ENCODE data around the gene CDH11.

Gene CDH11

DNA sequence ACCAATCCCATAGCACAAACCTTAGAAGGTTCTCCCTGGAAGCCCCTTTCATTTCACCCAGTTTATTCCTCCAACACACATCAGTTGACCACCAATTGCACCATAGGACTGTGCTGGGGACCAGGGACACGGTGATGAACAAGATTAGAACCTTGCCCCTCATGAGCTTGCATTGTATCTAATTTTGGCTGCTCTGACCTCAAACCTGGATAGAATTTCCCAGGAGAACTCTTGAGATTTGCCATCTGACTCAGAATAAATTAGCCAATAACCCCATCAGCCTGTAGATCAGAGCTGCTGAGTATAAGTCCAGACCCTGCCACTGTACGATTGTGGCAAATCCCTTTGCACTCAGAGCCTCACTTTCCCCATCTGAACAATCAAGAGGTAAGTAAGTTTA, 52.1 kb downstream of the CDH11 start:
- no peak for DNase-seq (ENCODE audit: low read depth in 3 of 3)

DNA sequence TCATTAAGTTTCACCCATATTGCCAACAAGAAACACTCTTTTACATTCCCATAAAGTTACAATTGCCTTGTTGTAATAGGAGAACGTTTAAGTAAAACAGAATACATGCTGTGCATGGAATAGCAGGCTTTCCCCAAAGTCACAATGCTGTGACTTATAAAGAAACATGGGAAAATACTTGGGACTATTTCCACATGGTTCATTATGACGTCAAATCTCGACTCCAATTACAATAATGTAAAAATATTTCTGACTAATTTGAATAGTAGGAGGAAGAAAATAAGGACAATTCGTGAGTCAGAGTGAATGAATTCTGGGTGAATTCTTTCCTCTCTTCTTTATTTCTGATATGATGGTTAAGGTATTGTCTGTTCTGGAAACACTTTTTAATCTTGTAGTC, 52.8 kb downstream of the CDH11 start:
- no peak for DNase-seq (ENCODE audit: low read depth in 3 of 3)

DNA sequence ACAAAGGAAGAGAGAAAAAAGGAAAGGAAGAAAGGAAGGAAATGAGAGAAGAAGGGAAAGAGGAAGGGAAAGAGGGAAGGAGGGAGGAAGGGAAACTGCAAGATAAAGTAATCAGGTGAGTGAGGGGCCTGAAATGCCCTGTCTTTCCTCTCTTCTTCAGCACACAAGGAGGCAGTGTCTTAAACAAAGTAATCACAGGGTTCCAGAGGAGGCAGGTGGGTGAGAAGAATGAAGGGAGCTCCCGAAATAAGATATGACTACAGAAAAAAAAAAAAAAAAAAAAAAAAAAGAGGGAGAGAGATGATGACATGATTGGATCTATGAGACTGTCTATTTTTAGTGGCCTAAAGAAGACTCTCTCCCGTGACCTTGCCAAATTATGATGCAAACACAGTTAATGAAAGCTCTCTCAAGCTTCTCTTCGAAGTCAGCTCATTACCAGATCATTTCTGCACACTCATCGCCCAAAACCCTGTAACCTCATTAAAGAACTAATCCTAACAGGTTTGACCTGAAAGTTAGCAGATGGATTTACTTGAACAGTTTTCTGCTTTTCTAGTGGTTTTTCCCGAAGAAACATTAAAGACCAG, 53.6 kb downstream of the CDH11 start:
- DNase-seq (ENCODE audit: low read depth in 3 of 3) = no peak

DNA sequence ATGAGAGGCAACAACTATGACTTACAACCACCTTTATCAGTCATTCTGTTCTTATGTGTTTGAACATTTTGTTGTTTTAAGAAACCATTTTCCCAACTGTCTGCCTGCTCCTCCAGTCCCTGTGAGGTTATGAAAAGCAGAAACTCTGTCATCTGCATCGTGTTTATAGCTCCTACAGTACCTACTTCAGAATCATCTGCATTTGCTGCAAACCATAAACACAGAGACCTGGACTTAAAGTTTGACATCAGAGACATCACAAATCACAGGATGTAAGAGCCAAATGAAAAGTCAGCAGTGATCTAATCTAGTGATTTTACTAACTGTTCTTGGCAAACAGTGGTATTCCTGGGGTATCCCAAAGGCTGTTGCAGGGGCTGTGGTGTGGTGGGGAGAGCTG, 55.2 kb downstream of the CDH11 start:
- no peak for DNase-seq (ENCODE audit: low read depth in 3 of 3)

DNA sequence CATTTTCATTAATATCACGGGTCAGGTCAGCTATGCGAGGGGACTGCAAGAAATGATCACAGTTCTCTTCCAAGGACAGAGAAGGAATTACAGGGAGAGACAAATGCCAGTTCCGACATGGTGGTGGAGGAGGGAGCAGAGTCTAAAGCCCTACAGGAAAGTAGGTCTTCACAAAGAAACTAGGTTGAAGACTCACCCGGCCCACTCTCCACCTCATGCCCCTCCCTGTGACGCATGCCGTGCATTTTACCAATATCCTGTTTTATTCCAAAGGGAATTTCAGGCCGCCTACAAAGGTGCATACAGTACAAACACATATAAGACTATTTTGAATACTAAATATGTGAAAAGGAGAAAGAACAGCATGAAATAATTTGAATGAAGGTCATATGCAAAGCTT, 56.8 kb downstream of the CDH11 start:
- DNase-seq (ENCODE audit: low read depth in 3 of 3) = no peak

DNA sequence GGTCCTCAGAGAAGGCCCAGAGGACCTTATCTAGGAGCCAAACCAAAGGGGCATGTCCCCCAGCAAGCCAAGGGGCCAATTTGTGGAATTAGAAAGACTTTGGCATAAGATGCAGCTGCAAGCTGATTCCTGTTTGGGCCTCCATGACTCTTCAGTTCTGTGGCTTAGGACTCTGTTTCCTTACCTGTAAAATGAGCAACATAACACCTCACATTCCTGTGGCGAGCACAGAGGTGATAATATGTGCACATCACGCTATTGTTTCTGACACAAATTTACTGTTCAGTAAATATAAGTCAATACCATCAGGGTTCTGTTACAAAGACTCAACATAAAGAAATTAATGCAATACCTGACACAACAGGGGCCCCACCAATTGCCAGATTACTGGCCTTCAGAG, 57.7 kb downstream of the CDH11 start:
- DNase-seq (ENCODE audit: low read depth in 3 of 3) = no peak

DNA sequence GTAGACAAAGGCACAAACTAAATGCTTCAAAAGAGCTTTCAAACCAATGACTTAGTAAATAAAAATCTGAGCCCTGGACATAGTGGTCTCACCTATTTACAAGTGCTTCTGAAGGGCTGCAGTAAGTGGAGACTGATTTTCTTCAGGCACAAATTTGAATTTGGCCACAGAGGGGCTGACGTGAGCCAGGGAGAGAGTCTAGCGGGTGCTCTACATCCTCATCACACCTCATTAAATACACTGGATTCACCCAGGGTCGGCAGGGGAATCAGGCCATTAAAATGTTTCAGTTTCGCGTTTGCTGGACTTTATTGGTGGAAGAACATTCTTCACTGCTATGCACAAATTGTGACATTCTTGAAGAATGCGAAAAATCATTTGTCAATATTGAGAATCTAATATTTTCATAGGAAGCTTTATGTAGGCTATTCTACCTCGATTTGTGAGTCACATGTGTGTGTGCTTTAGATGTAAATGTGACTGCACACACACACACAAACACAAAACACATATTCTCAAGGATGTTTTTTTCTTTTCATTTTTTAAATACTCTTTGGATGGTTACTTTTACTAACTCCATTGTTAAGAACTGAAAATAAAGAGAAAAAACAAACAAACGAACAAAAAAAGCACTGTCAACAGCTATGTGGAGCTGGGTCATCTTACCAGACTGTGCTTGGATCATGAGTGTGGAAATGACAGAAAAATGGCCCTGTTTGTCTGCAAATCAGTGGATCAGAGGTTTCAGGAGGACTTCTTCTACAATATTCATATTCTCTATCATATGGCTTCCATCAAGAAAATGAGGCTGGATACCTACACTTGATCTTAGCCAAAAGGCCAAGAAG, 58.9 kb downstream of the CDH11 start:
- DNase-seq (ENCODE audit: low read depth in 3 of 3) = no peak

DNA sequence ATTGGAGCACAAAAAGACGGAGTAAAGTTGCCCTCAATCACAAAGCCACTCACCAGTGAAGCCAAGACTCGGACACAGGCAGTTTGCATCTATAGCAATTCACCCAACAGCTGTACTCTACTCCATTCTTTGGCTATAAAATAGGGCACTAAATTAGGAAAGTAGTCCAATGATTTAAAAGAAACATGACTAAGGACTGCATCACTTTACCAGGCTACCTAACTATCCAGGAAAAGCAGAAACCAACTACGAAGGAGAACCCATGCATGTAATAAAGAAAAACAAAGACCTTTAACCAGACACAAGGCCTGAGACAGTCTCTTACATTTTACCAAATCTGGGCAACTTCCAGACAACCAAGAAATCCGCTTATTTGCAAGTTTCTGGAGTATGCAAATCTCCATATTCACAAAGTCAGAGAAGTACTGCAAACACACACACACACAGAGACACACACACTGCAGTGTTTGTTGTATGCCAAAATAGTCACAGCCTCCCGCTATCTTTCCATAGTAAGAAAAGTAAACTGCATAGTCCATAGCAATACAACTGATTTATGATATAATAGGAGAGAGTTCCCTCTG, 59.8 kb downstream of the CDH11 start:
- no peak for DNase-seq (ENCODE audit: low read depth in 3 of 3)

DNA sequence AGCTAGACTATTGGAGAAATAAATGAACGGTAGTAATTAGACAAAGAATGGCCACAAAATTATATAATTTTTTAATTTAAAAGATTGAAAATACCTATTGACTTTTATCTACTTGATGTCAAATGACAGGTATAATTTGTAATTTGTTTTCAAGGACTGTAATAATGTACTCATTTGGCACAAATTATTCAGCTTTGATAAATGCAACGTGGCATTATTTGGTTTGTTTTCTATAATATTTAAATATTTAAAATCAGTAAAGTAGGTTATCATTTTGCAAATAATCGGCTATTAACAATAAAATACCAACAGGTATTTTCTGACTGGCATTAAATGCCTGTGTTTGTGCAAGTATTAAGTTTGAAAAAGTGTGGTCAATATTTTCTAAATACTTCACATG, 60.6 kb downstream of the CDH11 start:
- DNase-seq (ENCODE audit: low read depth in 3 of 3) = no peak

DNA sequence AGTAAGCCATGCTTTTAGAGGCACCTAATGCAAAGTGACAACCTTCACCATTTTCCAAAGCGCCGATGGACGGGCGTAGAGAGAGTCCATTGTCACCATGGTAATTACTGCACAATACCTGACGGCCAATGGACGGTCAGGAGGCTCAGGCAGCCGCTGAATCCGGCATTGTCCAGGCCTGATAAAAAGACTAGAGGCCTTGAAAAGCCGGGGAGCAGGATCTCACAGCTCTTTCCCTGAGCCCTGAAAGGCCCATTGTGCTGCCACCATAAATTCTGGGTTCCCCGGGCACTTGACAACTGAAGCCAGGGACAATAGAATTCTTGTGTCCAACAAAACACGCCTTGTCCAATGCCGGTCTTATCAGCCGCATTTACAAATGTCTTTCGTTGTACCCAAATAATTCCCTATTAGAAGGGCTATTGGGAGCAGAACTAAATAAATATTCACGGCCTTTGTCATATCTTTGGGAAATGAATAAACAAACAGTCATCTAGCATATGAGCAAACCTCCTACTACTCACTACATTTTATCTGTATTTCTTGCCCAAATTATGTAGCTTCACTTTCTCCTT, 62.4 kb downstream of the CDH11 start:
- no peak for DNase-seq (ENCODE audit: low read depth in 3 of 3)

DNA sequence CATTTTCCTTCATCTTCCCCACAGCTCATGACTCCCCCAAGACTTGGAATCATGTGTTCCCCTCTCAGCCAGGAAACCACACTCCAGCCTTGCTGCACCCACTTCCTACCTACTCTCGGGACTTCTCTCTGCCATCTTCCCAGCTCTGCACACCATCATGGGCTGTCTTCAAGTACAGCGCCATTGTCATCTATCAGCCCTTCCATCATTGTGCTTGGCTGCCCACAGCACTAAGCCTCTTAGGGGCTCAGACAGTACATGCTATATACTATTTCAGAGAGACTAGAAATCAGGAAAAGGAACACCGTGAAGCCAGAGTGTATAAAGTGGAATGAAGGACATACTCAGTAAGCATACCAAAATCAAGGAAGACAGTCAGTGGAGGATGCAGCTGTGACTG, 64.7 kb downstream of the CDH11 start:
- DNase-seq (ENCODE audit: low read depth in 3 of 3) = no peak

DNA sequence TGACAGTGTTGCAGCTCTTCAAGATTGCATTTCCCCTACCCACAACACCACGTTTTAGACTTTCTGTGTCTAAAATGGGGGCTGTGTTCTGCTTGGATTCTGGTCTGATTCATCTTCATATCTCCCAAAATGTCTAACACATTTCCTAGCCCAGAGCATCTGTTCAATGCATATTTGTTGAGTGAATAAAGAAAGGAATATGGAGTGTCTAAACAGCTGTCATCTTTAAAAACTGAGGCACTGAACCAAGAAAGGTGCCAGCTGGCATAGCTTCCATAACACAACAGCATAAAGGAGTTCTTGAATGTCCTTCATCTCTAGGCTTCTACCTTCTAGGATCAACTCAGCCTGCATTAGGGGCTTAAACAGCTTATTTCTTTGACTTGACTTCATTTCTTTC, 67.4 kb downstream of the CDH11 start:
- no peak for DNase-seq (ENCODE audit: low read depth in 3 of 3)

DNA sequence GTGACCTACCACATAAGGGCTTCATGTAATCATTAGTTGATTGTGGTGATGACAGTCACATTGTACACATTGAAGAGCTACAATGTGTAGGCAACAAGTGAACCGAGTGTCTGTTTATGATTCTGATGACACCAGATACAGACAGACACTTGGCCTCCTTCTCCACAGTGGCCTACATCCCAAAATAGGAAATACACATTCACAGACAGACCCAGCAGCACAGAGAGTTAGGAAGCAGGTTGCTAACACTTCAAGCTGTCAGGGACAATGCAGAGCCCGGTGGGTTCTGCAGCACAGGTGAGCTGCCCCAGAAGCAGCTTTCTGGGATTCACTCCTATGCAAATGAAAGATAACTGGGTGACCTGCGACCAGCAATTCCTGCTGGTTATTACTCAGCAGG, 72.2 kb downstream of the CDH11 start:
- DNase-seq (ENCODE audit: low read depth in 3 of 3) = no peak

DNA sequence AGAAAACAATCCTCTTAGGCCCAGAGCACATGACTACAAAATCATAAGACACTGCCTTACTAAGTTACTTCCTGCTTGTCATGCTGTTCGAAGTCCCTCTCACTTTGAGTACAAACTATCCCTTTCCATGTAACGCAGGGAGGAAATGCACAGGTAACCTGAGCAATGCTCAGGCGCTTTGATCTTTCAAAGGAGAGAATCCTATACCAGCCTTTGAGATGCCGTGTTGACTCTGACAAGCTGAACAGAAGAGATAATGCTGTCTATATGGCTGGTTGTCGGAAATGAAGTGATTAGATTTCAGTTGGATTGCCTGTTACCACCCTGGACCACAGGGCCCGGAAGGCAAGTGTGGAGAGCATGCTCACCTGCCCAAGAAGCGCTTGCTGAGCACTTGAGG, 75.9 kb downstream of the CDH11 start:
- DNase-seq (ENCODE audit: low read depth in 3 of 3) = no peak

DNA sequence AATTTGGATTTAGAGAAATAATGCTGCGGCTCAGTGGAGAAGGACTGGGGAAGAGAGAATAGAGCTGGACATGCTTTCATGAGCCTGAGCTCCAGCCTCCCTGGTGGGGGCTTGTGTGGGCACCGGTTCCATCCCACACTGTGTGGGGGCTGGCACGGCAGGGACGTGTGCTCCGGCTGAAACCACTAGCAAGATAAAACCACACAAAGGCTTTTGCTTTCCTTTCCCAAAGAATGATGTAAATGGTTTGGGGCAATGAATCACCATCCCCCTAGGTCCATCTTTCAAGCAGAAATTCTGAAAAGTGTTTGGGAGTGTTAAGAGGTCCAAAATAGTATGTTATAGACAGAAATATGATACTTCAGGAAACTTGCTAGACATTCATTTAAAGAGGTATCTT, 77.0 kb downstream of the CDH11 start:
- no peak for DNase-seq (ENCODE audit: low read depth in 3 of 3)

DNA sequence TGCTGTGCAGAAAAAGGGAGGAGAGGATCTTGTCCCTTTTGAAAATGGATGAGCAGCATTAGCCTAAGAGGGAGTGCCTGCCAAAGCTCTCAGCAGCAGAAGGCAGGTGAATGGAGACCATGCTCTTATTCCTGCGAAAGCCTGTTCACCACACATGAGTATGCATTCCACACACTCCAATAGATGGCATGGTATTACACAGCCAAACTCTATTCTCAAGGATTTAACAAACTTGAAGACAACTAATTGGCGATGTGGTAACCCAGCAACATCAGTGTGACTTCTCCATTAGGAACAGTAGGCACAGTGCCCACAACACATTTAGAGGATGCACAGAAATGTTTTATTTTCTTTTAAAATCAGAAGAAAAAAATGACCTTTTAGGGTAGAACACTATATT, 77.8 kb downstream of the CDH11 start:
- no peak for DNase-seq (ENCODE audit: low read depth in 3 of 3)

DNA sequence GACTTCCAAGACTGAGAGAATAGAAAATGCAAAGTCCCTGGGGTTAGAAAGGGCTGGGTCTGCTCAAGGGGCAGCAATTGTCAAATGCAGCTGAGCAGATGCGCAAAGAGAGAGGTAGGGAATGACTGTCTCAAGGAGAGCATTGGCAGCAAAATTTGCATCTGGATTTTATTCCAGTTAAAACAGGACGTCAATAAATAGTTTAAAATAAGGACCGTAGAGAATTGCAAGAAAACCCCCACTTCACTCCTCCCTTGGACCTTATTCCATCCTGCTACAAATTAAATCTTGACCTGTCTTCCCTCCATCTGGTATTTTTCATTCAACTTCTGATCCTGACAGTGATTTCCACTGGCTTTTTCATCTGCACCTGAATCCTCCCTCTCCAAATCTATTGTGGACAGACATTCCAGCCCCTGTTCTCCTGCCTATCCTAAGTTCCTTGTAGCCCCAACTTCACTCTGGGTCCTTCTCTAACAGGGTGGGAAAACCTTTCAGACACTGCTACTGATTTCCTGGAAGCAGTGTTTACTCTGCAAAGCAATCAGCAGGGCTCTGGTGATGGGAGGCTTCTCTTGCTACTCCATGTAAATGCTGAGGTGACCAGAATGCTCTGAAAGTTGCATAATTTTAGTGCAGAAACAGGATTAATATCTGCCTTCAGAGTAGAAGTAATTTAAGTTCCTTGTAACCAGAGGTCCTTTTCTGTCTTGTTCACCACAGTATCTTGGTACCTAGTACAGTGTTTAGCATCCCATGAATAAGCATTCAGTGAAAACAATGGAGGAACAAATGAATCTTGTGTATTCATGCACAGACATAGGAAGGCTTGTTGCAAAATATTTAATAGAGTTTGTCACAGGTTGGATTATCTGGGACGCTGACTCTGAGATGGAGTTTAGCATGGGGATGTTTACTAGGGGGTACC, 79.2 kb downstream of the CDH11 start:
- DNase-seq (ENCODE audit: low read depth in 3 of 3) = no peak

DNA sequence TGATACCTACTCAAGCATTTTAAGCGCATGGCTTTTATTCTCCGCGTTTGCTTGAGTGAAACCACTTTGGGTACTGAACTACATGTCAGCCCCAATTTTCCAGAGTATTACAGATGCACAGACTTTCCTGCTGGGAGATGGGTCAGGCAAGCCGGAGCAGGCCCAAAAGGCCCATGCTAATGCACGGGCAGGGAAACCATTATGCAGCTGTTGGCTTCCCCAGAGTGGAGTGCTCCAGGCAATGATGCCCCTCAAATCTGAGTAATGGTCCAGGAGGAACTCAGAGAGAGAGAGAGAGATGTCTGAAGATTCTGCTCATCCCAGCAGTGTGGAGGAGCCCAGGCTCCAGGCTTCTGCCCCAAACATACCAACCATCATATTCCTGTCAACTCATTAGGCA, 80.2 kb downstream of the CDH11 start:
- DNase-seq (ENCODE audit: low read depth in 3 of 3) = no peak

DNA sequence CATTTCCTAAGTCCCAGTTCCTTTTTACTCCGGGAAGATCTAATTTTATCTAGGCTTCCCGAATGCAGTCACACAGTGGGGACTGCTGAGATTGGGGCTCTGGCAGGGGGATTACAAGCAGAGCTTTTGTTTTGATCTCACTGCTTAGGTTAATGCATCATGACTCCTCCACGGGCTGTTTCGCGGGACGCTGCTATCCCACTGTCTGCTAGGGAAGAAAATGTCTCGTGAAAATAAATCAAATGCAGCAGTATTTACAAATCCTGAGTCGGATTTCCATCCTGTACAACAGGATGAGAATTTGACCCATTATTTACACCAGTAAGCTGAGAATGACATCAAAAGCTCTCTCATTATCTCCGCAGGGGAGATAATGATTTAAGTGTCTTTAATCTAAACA, 83.8 kb downstream of the CDH11 start:
- DNase-seq (ENCODE audit: low read depth in 3 of 3) = no peak

DNA sequence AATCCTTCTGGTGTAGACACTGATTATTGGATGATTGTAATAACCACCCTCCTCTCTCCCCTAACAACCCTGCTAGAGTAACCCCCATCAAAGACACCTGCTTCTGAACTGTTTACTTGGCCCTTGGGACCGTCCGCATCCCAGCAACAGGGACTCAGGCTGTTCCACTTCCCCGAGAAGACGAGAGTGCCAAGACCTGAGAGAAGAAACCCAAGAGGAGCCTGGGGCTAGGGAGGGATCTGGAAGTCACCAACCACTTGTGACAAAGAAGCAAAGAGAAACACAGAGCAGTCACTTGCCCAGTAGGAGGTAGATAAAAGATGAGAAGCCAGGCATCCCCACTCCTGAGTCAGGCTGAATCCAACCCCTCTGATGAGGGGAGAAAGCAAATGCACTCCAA, 84.3 kb downstream of the CDH11 start:
- DNase-seq (ENCODE audit: low read depth in 3 of 3) = no peak

DNA sequence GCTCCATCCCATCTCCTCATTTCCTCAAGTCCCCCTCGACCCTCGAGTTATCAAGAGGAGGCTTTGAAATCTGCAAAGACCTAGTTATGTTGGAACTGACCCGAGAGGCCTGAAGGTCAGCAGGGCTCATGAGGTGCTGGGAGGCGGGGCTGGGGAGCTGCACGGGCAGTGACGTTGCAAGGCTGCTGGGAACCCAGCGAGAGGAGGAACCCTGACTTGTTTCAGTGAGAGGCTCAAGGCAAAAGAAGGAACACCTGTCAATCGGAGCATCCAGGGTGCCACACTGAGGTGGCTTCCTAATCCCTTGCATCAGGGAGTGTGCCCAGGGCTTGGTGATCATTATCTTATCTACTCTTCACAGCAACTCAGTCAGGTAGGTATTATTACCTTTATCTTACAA, 86.9 kb downstream of the CDH11 start:
- DNase-seq (ENCODE audit: low read depth in 3 of 3) = no peak

DNA sequence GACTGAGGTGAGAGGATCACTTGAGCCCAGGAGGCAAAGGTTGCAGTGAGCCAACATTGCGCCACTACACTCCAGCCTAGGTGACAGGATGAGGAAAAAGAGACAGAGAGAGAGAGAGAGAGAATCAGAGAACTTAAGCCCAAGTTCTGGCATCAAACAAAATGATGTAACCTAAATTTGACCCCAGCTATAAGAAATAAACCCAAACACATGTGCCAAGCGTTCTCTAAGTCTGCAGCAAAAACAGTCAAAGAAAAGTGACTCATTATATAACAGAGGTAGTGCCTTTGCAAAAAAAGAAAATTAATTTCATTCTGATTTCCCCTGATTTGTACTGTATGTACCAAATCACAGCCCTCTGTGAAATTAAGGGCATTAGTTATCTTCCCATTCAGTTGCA, 89.5 kb downstream of the CDH11 start:
- DNase-seq (ENCODE audit: low read depth in 3 of 3) = no peak
